HG03575 (cell line): ENCODE measurements around the gene BANP.
"Not testable (repeated sequence)": the region's sequence is repeated elsewhere in the genome, so short reads cannot be mapped to it uniquely, and the experiment has no call there.

ENCODE experiments used
- ATAC-seq: cut with Tn5 transposase; IDR thresholded peaks from one replicate; pipeline ENCODE4 v1.9.1; 2021; ENCODE audit not compliant: unreplicated experiment, insufficient number of reproducible peaks, low FRiP score; ENCODE audit errors: extremely low read depth

Gene BANP

DNA sequence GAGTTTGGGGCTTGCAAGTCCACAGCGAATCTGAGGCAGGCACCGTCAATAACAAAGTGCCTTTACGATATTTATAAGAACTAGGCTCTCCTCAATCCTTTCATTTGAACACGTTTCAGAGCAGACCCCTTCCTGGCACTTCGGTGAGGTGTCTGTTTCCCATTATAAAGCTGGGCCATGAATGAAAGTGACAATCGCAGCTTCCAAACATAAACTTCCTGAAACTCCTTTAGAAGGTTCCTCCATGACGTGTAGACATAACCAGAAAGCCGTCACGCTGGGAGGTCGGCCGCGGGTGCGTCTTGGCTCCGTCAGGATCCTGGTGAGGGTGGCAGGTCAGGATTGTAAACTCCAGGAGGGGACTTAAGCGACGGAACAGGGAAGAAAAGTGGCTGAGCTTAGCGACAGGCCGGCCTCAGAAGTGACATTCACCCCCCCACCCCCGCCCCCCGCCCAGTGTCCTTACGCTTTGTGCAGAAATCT, 150.4 kb downstream of the BANP start:
- not testable (repeated sequence) for ATAC-seq

DNA sequence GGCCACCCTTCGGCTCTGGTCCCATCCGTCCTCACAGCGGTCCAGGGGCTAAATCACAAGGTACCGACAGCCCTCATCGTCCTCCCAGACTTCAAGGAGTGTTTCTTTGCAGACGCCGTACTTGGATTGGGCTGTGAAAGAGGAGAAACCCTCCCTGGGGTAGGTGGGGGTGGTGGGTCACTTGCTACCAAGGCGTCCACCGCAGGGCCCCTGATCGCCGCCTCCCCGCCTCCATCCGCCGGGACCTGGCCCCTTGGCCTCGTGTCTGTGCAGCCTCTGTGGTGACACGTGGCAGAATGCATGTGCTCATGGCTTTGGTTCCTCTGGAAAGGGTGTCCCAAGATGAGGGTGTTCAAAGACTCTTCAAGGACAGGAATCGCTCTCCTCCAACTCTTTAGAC, 151.4 kb downstream of the BANP start:
- ATAC-seq = no peak

DNA sequence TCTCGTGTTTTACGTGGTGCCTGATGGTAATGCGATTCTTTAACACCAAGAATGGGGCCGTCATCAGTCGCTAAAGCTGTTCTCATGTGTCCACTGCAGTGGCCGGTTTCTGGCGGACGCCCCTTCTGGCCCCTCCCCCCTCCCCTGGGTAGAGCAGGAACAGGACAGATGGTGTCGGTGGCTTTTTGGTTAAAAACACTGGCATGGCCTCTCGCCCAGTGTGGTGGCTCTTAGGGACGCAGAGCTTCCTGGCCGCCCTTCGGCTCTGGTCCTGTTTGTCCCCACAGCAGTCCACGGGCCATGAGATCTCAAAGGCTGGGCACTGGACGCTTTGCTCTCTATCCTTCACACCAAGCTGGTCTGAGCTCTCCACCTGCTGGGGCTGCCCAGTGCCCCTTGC, 151.8 kb downstream of the BANP start:
- no peak for ATAC-seq

DNA sequence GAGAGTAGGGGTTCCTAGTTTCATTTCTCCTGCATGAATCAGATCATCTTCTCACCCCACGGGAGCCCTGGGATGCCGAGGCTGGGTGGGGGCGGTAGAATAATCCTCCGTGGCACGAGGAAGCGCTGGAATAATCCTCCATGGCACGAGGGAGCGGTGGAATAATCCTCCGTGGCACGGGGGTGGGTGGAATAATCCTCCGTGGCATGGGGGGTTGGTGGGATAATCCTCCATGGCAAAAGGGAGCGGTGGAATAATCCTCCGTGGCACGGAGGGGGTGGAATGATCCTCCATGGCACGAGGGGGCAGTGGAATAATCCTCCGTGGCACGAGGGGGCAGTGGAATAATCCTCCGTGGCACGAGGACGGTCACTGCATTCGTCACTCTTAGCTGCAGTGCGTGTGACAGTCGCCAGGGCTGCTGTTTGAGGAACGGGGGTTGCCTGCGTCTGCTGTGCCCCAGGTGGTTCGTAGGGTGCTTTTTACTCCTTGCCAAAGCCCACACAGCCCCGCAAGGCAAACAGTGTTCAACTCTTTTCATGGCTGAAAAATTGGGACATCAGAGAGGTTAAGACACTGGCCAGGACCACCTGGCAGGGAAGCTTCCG, 152.5 kb downstream of the BANP start:
- no peak for ATAC-seq

DNA sequence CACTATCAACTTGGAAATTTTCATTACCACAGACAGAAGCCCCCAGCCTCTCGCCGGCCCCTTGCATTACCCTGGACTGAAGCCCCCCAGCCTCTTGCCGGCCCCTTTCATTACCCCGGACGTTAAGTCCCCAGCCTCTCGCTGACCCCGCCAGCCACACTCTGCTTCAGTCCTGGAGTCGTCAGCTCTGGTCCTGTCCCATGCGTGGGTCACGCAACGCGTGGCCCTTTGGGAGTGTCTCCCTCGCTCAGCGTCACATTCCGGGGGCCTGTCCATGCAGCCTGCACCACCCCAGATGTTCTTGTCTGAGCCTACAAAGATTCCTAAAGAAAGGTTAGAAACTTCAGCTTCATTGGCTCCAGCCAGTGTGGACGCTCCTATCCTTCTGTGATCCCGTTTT, 153.1 kb downstream of the BANP start:
- not testable (repeated sequence) for ATAC-seq

DNA sequence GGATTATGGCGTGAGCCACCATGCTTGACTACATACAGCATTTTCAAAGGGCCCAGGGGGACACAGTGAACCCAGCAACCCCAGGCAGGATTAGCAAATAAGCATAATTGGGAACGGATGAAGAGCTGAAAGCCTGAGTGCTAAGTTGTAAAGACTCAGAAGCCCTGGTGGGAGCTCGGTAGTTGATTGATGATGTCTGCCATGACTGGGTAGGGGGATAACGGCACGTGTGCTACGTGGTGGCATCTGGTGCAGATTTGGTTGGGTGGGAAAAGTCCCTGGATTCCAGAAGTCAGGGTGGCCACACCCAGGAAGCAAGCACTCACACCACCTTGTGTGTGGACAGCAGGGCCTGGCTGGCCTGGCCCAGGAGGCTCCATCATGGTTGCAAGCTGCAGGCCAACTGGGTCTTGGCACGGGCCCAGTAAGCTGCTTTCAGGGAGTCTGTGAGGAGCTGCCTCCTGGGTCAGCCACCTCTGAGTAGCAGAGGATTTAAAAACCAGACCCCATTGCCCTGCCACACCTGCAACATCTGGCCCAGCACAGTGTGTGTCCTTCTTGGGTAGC, 154.4 kb downstream of the BANP start:
- not testable (repeated sequence) for ATAC-seq

DNA sequence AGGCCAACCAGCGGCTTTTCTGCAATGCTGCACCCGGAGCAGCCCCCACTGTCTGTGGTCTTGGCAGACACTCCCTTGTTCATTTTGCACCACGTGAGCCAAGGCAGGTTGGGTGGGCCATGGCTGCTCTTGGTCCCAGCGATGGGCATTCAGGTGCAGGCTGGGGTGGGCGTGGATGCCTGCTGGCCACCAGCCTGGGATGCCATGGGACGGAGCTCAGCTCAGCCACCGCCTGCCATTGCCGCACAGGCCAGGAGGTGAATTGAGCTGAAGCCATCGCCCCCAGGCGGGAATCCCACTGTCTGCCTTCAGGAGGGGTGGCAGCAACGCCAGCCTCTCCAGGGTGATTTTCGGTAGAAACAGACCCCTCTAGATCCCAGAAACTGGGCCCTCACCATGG, 155.3 kb downstream of the BANP start:
- ATAC-seq = not testable (repeated sequence)

DNA sequence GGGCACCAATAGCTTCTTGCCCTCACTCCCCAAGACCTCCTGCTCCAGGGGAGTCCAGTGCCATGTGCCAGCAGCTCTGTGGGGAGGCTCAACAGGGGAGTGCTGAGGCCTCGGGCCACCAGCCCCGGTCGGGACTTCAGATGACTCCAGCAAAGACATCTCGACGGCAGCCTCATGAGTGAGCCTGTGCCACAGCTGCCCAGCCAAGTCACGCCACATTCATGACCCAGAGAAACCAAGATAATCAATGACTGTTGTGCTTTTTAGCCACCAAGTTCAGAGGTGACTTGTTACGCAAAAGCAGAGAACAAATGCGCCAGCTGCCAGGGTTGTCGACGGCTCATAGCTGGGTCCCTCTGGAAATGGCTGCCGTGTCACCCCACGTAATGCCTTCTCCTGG, 157.5 kb downstream of the BANP start:
- ATAC-seq = no peak

DNA sequence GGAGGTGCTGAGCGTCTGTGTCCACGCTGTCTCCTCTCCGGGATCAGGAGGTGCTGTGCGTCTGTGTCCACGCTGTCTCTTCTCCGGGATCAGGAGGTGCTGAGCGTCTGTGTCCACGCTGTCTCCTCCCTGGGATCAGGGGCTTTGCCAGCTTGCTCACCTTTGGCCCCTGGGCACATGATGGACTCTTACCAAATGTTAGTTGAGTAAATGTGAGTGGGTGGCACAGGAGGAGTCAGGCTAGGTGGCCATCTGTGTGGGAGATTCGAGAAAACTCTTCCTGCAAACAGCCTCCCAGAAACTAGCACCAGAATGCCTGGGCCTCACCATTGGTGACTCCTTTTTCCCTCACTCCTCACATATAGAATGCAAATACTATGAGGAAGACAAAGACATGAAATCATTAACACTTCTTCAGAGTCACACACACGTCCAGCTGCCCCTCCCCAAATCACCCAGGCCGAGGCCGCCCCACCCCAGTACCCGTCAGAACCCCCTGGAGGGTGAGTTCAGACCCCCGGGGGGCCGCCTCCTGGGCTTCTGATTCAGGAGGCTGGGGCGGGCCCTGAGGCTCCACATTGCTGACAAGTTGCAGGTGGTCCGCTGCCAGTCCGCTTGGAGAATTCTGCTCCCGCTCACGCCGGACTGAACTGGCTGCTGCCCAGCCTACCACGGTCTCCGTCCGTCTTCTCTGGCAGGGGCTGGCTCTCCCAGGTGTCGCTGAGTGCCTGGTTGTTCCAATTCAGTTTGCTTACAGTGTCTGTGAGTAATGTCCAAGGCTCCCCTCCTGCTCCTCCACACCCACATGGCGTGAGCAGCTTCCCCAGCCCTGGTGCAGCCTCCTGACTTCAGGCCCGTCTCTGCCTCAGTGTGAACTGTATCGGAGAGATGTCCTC, 158.7 kb downstream of the BANP start:
- not testable (repeated sequence) for ATAC-seq

DNA sequence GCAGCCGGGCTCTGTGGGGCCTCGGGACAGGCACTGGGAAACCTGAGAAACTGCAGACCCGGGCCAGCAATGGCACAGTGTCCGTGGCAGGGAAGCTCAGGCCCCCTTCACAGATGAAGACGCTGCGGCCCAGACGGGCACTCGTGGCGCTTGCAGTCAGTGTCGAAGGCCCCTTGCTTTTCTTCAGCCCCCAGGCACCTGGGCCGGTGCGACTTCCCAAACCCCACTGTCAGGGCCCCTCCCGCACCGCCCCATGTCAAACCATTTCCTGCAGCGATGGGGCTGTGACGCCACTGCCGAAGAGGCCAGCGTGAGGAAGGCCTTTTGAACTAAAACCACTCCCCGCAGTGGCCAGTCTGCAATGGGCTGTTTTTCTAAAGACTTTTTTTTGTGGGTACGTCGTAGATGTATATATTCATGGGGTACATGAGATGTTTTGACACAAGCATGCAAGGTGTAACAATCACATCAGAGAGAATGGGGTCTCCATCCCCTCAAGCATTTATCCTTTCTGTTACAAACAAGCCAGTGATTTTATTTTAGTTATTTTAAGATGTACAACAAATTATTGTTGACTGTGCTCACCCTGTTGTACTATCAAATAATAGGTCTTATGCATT, 159.8 kb downstream of the BANP start:
- ATAC-seq = not testable (repeated sequence)

DNA sequence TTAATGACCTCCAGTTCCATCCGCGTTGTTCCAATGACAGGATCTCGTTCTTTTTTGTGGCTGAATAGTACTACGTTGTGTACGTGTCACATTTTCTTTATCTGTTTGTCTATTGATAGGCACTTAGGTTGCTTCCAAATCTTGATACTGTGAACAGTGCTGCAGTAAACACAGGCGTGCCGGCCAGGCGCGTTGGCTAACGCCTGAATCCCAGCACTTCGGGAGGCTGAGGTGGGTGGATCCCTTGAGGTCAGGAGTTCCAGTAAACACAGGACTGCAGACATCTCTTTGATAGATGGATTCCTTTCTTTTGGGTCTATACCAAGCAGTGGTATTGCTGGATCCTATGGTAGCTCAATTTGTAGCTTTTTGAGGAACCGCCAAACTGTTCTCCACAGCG, 160.7 kb downstream of the BANP start:
- ATAC-seq = not testable (repeated sequence)

DNA sequence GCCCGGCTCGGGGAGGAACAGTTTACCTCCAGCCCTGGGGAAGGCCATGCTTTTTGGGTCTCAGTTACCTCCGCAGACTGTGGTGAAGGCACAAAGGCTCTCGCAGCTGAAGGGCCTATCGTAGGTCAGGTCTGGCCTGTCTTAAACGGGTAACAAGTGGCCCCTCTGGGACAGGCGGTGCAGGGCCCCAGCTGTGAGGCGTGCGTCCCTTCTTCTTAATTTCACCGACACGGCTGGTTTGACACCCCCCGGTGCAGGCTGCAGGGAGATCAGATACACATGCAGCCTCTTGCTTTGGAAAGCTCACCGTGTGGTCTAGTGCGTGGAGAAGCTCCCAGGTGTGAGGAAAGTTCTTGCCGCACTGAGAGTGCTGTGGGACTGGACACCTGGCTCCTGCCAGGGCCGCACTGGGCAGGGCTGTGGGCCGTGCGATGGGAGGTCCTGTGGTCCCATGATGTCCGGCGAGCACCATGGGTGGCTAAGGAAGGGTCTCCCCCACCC, 162.4 kb downstream of the BANP start:
- no peak for ATAC-seq

DNA sequence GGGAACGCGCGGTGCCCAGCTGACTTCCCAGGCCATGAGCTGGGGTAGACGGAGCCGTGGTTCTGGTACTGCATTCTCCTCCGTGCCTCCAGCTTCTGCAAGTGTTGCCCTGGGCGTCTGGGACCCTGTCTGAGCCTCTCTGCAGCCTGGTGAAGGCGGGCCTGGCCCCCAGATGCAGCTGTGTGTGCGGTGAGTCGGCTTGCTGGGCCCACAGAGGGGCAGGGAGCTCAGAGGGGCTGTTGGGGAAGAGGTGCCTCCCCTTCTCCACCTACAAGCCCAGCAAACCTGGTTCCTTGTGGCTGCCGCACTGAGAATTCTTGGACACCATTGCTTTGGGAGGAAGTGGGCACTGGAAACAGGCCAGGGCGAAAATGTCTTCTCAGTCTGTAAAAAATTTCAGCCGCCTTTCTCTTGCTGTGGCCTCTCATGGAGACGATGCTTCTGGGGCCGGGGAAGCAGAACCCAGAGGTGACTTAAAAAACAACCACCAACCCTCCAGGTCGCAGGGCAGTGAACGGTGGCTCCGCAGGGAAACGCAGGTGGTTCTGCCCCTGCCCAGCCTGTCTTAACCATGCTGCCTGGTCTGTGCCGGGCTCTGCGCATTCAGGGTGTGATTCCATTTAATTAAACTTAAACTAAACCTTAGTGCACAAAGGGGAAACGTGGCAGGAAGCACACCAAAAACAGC, 163.5 kb downstream of the BANP start:
- ATAC-seq = not testable (repeated sequence)

DNA sequence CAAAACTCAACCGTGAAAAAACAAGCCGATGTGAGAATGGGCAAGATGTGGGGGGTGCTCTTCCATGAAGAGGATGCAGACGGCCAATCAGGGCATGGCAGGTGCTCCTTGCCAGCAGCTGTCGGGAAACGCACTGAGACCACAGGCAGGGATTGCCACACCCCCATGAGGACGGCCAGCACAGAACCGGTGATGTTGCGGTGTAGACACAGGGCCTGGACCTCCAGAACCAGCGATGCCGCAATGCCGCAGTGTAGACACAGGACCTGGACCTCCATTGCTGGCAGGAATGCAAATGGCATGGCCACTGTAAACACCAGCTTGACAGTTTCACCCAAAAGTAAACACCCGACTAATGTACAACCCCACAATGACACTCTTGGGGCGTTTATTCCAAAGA, 164.9 kb downstream of the BANP start:
- no peak for ATAC-seq

DNA sequence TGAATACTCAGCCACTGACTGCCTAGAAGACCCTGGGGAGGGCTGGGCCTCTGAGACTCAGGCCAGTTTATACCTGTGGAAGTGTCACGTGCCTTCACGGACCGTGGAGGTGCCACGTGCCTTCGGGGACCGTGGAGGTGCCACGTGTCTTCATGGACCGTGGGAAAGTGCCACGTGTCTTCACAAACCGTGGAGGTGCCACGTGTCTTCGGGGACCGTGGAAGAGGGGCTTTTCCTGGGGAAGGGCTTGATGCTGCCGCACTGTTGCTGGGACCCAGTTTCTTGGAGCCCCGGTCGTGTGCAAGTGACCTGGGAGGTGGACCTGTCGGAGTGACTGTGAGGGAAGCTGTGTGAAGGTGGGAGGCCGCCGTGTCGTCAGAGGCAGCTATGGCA, 166.2 kb downstream of the BANP start:
- no peak for ATAC-seq

DNA sequence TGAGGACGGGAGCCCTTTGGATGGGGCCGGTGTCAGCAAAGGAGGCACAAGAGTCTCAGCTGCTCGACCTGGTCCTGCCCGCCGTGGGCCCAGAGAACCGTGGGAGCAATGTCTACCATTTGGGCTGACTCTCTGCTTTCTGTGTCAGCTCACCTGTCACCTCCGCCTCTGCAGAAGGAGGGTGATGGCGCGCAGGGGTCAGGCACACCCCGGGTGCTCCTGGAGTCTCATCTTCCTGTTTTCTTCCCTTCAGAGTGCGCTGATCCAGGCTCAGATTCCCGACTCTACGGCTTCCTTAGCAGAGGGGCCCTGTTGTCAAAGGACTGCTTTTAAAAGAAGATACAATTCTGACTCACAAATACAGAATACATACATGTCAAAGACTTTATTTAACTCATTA, 167.1 kb downstream of the BANP start:
- no peak for ATAC-seq

DNA sequence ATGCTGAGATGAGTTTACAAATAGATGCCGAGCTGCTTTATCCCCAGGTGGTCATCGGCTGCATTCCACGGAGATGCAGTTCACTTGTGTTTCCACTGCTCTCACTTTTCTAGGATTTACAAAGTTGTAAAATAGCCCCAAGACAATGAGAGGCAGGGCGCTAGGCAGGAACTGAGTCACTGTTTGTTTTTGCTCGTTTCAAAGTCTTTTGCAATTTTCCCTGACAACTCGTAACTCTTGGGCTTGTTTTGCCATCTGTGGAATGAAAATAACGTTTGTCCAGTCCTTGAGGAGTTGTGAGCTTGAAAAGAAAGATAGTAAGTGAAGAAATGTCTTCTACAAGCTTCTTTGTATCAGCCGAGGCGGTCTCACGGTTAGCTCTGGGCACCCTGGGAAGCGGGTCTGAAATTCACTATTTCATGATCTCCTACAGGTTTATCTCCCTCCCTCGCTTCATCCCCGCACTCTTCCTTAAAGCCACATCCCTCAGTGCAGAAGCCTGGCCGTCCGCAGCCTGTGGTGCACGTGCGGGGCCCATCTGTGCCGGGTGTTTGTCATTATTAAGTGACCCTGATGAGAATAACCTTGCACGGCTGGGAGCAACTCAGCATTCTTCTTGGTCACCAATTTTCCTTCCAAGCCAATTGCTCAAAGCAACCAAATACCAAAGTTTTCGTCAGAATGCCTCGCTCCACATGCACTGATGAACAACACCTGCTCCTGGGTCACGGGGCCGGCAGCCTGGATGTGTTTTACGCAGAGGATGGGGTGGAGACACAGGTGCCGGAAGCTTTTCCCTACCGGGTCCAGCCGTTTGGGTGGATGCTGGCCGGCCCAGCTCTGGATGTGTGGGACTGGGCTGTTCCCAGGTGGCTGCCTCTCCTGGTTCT, 167.9 kb downstream of the BANP start:
- not testable (repeated sequence) for ATAC-seq
